CD4-positive, alpha-beta memory T cell (primary cell): ENCODE measurements around the gene INAVA. TPM values are rescaled to one million over a fixed set of nuclear protein-coding genes. Genes with fewer than 3 reads are reported as not detected.
A peak's percentile ranks its signal among the peaks of the same experiment; 100 is the strongest.

ENCODE experiments used
- CTCF ChIA-PET: fragments of 350-600 bp; sonication (Branson Sonifier 250); formaldehyde crosslinking; loops from one replicate; lab custom pipeline; 2021; ENCODE audit warnings: inconsistent platforms; ENCODE audit not compliant: partially characterized antibody; lab: Charles Lee
- POLR2A ChIA-PET: fragments of 350-600 bp; sonication (Branson Sonifier 250); formaldehyde crosslinking; loops from one replicate; lab custom pipeline; 2021; ENCODE audit not compliant: partially characterized antibody; lab: Charles Lee
- DNase-seq, 5 donors: peaks; one replicate each; pipeline versions ENCODE4 v3.0.0 to v3.0.0-alpha.2; 2020 to 2022; ENCODE audit warnings: mixed read lengths in 1 of 5
- H3K27ac ChIP-seq: one replicate; pipeline ENCODE4 v1.7.0; 2013; ENCODE audit warnings: low read depth, low read length
- H3K27me3 ChIP-seq: 2 replicates; pipeline ENCODE4 v1.7.0; 2013; ENCODE audit warnings: mild to moderate bottlenecking, low read length, moderate library complexity; ENCODE audit not compliant: insufficient read depth
- H3K36me3 ChIP-seq: 2 replicates; pipeline ENCODE4 v1.7.0; 2013; ENCODE audit warnings: mild to moderate bottlenecking, low read length, moderate library complexity; ENCODE audit not compliant: insufficient read depth
- H3K4me1 ChIP-seq: 2 replicates; pipeline ENCODE4 v1.7.0; 2013; ENCODE audit warnings: mild to moderate bottlenecking, low read length, moderate library complexity; ENCODE audit not compliant: insufficient read depth
- H3K4me3 ChIP-seq, 2 donors: one replicate each; pipeline ENCODE4 v1.7.0; 2013; ENCODE audit warnings: low read length in 2 of 2, mild to moderate bottlenecking in 1 of 2
- H3K9me3 ChIP-seq, 2 donors: one replicate each; pipeline ENCODE4 v1.7.0; 2013; ENCODE audit warnings: low read length in 2 of 2, control low read depth in 1 of 2; ENCODE audit not compliant: control insufficient read depth in 1 of 2
- H3K27ac Mint-ChIP-seq, 7 donors: one replicate each; pipeline ENCODE4 v1.8.0; 2020 to 2021; ENCODE audit warnings: mixed read lengths in 7 of 7, mild to moderate bottlenecking in 6 of 7, inconsistent platforms in 3 of 7, moderate library complexity in 3 of 7
- H3K27me3 Mint-ChIP-seq, 2 donors: one replicate each; pipeline ENCODE4 v1.8.0; 2020 to 2021; ENCODE audit warnings: mixed read lengths in 2 of 2
- H3K36me3 Mint-ChIP-seq, 2 donors: one replicate each; pipeline ENCODE4 v1.8.0; 2020 to 2021; ENCODE audit warnings: mixed read lengths in 2 of 2, inconsistent platforms in 1 of 2, mild to moderate bottlenecking in 1 of 2
- H3K4me1 Mint-ChIP-seq, 4 donors: one replicate each; pipeline ENCODE4 v1.8.0; 2020 to 2021; ENCODE audit warnings: mixed read lengths in 4 of 4, mild to moderate bottlenecking in 1 of 4
- H3K4me3 Mint-ChIP-seq, 8 donors: one replicate each; pipeline ENCODE4 v1.8.0; 2020 to 2021; ENCODE audit warnings: mixed read lengths in 8 of 8, mild to moderate bottlenecking in 7 of 8, moderate library complexity in 6 of 8, inconsistent platforms in 3 of 8
- H3K9me3 Mint-ChIP-seq, 8 donors: one replicate each; pipeline ENCODE4 v1.8.0; 2020 to 2021; ENCODE audit warnings: mixed read lengths in 8 of 8, mild to moderate bottlenecking in 5 of 8, inconsistent platforms in 3 of 8, moderate library complexity in 1 of 8
- intact Hi-C: fragments of 100-400 bp; cut with micrococcal nuclease; formaldehyde crosslinking; loops from one replicate; pipeline ENCODE4 v1.15.1; 2023
- polyA plus RNA-seq, 2 donors: library from polyadenylated mRNA; unstranded; fragments of 300-500 nt; fragmentation: Illumina TruSeq; gene quantifications; one replicate each; pipeline ENCODE4 v1.2.3, GENCODE V29; 2021
- total RNA-seq, 2 experiments: library from RNA; stranded (reverse); gene quantifications; one replicate each; pipeline ENCODE4 v1.2.3, GENCODE V29; 2021

The INAVA gene
- total and polyA plus RNA-seq, 4 experiments from 2014 or later: 0.20 to 0.70 (median 0.28) TPM; not detected in 1

GRCh38 chr1:200890818-200891773 lies 3.6 kb upstream of the INAVA start:
- H3K27ac Mint-ChIP-seq: peak overlapping the region in 5 of 7 donors; percentile 42 to 88 (median 69)
- Histone ChIP-seq H3K4me3 (peak overlapping the region; percentile 24 to 55), H3K9me3 (no peaks in the 10 kb centered on the region), H3K36me3 (no peaks in the 10 kb centered on the region), H3K4me1 (peaks cover 59% of the 10 kb centered on the region), H3K27me3 (no peaks in the 10 kb centered on the region), H3K27ac (peak overlapping the region; percentile 28)
- H3K9me3 Mint-ChIP-seq: no peaks in the 10 kb centered on the region
- H3K27me3 Mint-ChIP-seq: peaks cover 0 to 8% of the 10 kb centered on the region in 2 donors
- ChIA-PET POLR2A (interaction anchor here (0.7 to 1.4 kb wide), 5 partner anchors 13 to 24 kb away, joined by 3 to 6 read pairs (median 4); no protein-coding TSS in a partner anchor), CTCF (interaction anchor here (0.7 to 2.3 kb wide), 6 partner anchors 10 to 151 kb away, joined by 3 to 8 read pairs (median 3); no protein-coding TSS in a partner anchor)
- H3K4me3 Mint-ChIP-seq: peak overlapping the region; percentile 59 to 84 (median 76)
- intact Hi-C loops: loop anchor here (10.0 kb wide), 1 partner anchor 74 kb away; no protein-coding TSS in a partner anchor
- peaks cover 33 to 58% (median 45%) of the 10 kb centered on the region in 4 donors for H3K4me1 Mint-ChIP-seq
- no peaks in the 10 kb centered on the region for H3K36me3 Mint-ChIP-seq
- no peak for DNase-seq

GRCh38 chr1:200891774-200892157 lies 2.9 kb upstream of the INAVA start:
- peak overlapping the region; percentile 59 to 84 (median 76) for H3K4me3 Mint-ChIP-seq
- DNase-seq: no peak
- H3K27me3 Mint-ChIP-seq: peaks cover 0 to 8% of the 10 kb centered on the region in 2 donors
- Histone ChIP-seq H3K27me3 (no peaks in the 10 kb centered on the region), H3K36me3 (no peaks in the 10 kb centered on the region), H3K4me3 (peak overlapping the region; percentile 24 to 55), H3K9me3 (no peaks in the 10 kb centered on the region), H3K27ac (no peak overlapping the region), H3K4me1 (peaks cover 53% of the 10 kb centered on the region)
- H3K27ac Mint-ChIP-seq: peak overlapping the region in 3 of 7 donors; percentile 6 to 23 (median 8)
- ChIA-PET POLR2A (interaction anchor here (1.0 to 1.4 kb wide), 2 partner anchors 14 to 22 kb away, joined by 3 to 6 read pairs; no protein-coding TSS in a partner anchor), CTCF (interaction anchor here (1.0 to 2.3 kb wide), 2 partner anchors 12 to 151 kb away, joined by 3 to 8 read pairs; no protein-coding TSS in a partner anchor)
- intact Hi-C loops: loop anchor here (10.0 kb wide), 1 partner anchor 73 kb away; no protein-coding TSS in a partner anchor
- no peaks in the 10 kb centered on the region for H3K36me3 Mint-ChIP-seq
- no peaks in the 10 kb centered on the region for H3K9me3 Mint-ChIP-seq
- H3K4me1 Mint-ChIP-seq: peaks cover 31 to 53% (median 42%) of the 10 kb centered on the region in 4 donors

- Mint-ChIP-seq H3K4me3 (peak overlapping the region in 4 of 8 donors; percentile 49 to 84 (median 77)), H3K27ac (peak overlapping the region in 1 of 7 donors; percentile 37), H3K4me1 (peaks cover 26 to 46% (median 36%) of the 10 kb centered on the region in 4 donors), H3K9me3 (no peaks in the 10 kb centered on the region), H3K36me3 (no peaks in the 10 kb centered on the region), H3K27me3 (peaks cover 0 to 8% of the 10 kb centered on the region in 2 donors)
- Histone ChIP-seq H3K9me3 (no peaks in the 10 kb centered on the region), H3K36me3 (no peaks in the 10 kb centered on the region), H3K27ac (no peak overlapping the region), H3K27me3 (no peaks in the 10 kb centered on the region), H3K4me1 (peaks cover 45% of the 10 kb centered on the region), H3K4me3 (no peak overlapping the region)
- CTCF ChIA-PET: interaction anchor here (0.7 kb wide), 1 partner anchor 87 kb away, joined by 4 read pairs; no protein-coding TSS in a partner anchor
- POLR2A ChIA-PET: interaction anchor here (1.4 kb wide), 1 partner anchor 13 kb away, joined by 6 read pairs; no protein-coding TSS in a partner anchor
- DNase-seq: no peak
- intact Hi-C loops: loop anchor here (10.0 kb wide), 1 partner anchor 72 kb away; no protein-coding TSS in a partner anchor
Observed at GRCh38 chr1:200892546-200892945, 2.2 kb upstream of the INAVA start.

- H3K27me3 ChIP-seq: no peaks in the 10 kb centered on the region
- peak overlapping the region in 1 of 7 donors; percentile 37 for H3K27ac Mint-ChIP-seq
- ChIA-PET POLR2A (no interaction called here), CTCF (interaction anchor here (0.7 kb wide), 1 partner anchor 87 kb away, joined by 4 read pairs; no protein-coding TSS in a partner anchor)
- no peaks in the 10 kb centered on the region for H3K9me3 Mint-ChIP-seq
- no peaks in the 10 kb centered on the region for H3K36me3 Mint-ChIP-seq
- no peaks in the 10 kb centered on the region for H3K36me3 ChIP-seq
- H3K4me3 Mint-ChIP-seq: peak overlapping the region in 2 of 8 donors; percentile 1 to 15
- peaks cover 0 to 8% of the 10 kb centered on the region in 2 donors for H3K27me3 Mint-ChIP-seq
- DNase-seq: no peak
- H3K27ac ChIP-seq: no peak overlapping the region
- H3K4me1 ChIP-seq: peaks cover 41% of the 10 kb centered on the region
- no peaks in the 10 kb centered on the region for H3K9me3 ChIP-seq
- H3K4me3 ChIP-seq: no peak overlapping the region
- H3K4me1 Mint-ChIP-seq: peaks cover 22 to 42% (median 32%) of the 10 kb centered on the region in 4 donors
- intact Hi-C loops: loop anchor here (10.0 kb wide), 1 partner anchor 72 kb away; no protein-coding TSS in a partner anchor
Observed at GRCh38 chr1:200892958-200893357, 1.7 kb upstream of the INAVA start.

GRCh38 chr1:200893411-200893901 lies 1.2 kb upstream of the INAVA start:
- no peak overlapping the region for H3K27ac ChIP-seq
- DNase-seq: no peak
- no peaks in the 10 kb centered on the region for H3K9me3 Mint-ChIP-seq
- no peaks in the 10 kb centered on the region for H3K27me3 ChIP-seq
- peaks cover 36% of the 10 kb centered on the region for H3K4me1 ChIP-seq
- H3K27me3 Mint-ChIP-seq: peaks cover 0 to 8% of the 10 kb centered on the region in 2 donors
- H3K27ac Mint-ChIP-seq: no peak overlapping the region
- intact Hi-C loops: loop anchor here (10.0 kb wide), 1 partner anchor 71 kb away; no protein-coding TSS in a partner anchor
- POLR2A ChIA-PET: no interaction called here
- no peaks in the 10 kb centered on the region for H3K36me3 Mint-ChIP-seq
- no peak overlapping the region for H3K4me3 Mint-ChIP-seq
- no peaks in the 10 kb centered on the region for H3K9me3 ChIP-seq
- H3K4me1 Mint-ChIP-seq: peaks cover 17 to 37% (median 27%) of the 10 kb centered on the region in 4 donors
- H3K4me3 ChIP-seq: no peak overlapping the region
- CTCF ChIA-PET: no interaction called here
- H3K36me3 ChIP-seq: no peaks in the 10 kb centered on the region

- Histone ChIP-seq H3K36me3 (no peaks in the 10 kb centered on the region), H3K4me3 (no peak overlapping the region), H3K4me1 (peaks cover 17% of the 10 kb centered on the region), H3K27me3 (no peaks in the 10 kb centered on the region), H3K27ac (no peak overlapping the region), H3K9me3 (no peaks in the 10 kb centered on the region)
- H3K9me3 Mint-ChIP-seq: no peaks in the 10 kb centered on the region
- peaks cover 3 to 17% (median 11%) of the 10 kb centered on the region in 4 donors for H3K4me1 Mint-ChIP-seq
- peaks cover 4 to 8% of the 10 kb centered on the region in 2 donors for H3K27me3 Mint-ChIP-seq
- DNase-seq: no peak
- H3K36me3 Mint-ChIP-seq: no peaks in the 10 kb centered on the region
- H3K4me3 Mint-ChIP-seq: no peak overlapping the region
- H3K27ac Mint-ChIP-seq: no peak overlapping the region
- intact Hi-C loops: loop anchor here (10.0 kb wide), 1 partner anchor 69 kb away; no protein-coding TSS in a partner anchor
- ChIA-PET POLR2A (no interaction called here), CTCF (no interaction called here)
Observed at GRCh38 chr1:200895443-200895789, 716 bp downstream of the INAVA start.
